KOPT-K1 (cell line): ENCODE measurements around the gene GLCCI1.

ENCODE experiments used
- H3K27ac ChIP-seq: fragments of 200-600 bp; sonication (generic); 2 replicates; pipeline ENCODE4 v1.5.1; 2016; ENCODE audit warnings: antibody characterized with exemption, mild to moderate bottlenecking, low read depth, low read length; ENCODE audit not compliant: poor library complexity, severe bottlenecking
- H3K36me3 ChIP-seq: fragments of 200-600 bp; sonication (generic); 2 replicates; pipeline ENCODE4 v1.5.1; 2017; ENCODE audit warnings: antibody characterized with exemption, mild to moderate bottlenecking, low read length, moderate library complexity; ENCODE audit not compliant: insufficient read depth
- H3K9me3 ChIP-seq: fragments of 200-600 bp; sonication (generic); 2 replicates; pipeline ENCODE4 v1.5.1; 2017; ENCODE audit warnings: antibody characterized with exemption, low read length, mild to moderate bottlenecking; ENCODE audit not compliant: insufficient read depth, poor library complexity, severe bottlenecking

The GLCCI1 gene

GRCh38 chr7:7968544-7969305 lies at the start of gene GLCCI1:
GLCCI1 (plus strand) TSS chr7:7968796; CDS start chr7:7969351, 555 bp downstream.
- no peaks in the 10 kb centered on the region for H3K36me3 ChIP-seq
- peak within 1 kb of the TSS; percentile 86 for H3K27ac ChIP-seq
- H3K9me3 ChIP-seq, result no peaks in the 10 kb centered on the region

- Histone ChIP-seq H3K9me3 (no peaks in the 10 kb centered on the region), H3K27ac (no peak overlapping the region), H3K36me3 (no peaks in the 10 kb centered on the region)
These were observed 49.1 kb upstream of the GLCCI1 start for GRCh38 chr7:7919449-7919945.

- H3K36me3 ChIP-seq, result no peaks in the 10 kb centered on the region
- H3K9me3 ChIP-seq, result no peaks in the 10 kb centered on the region
- H3K27ac ChIP-seq, result no peak overlapping the region
These were observed 48.5 kb upstream of the GLCCI1 start for GRCh38 chr7:7920056-7920455.

- peak overlapping the region; percentile 28 for H3K27ac ChIP-seq
- H3K9me3 ChIP-seq, result no peaks in the 10 kb centered on the region
- H3K36me3 ChIP-seq, result no peaks in the 10 kb centered on the region
These were observed 48.1 kb upstream of the GLCCI1 start for GRCh38 chr7:7920481-7920880.

- no peaks in the 10 kb centered on the region for H3K36me3 ChIP-seq
- H3K27ac ChIP-seq, result no peak overlapping the region
These were observed 46.8 kb upstream of the GLCCI1 start for GRCh38 chr7:7921830-7922229.

GRCh38 chr7:7922684-7923385 lies 45.8 kb upstream of the GLCCI1 start:
- no peaks in the 10 kb centered on the region for H3K36me3 ChIP-seq
- no peak overlapping the region for H3K27ac ChIP-seq
- H3K9me3 ChIP-seq, result no peaks in the 10 kb centered on the region

More at GRCh38 chr7:7921830-7922229, 46.8 kb upstream of the GLCCI1 start:
- no peaks in the 10 kb centered on the region for H3K9me3 ChIP-seq

GRCh38 chr7:7923818-7924217 lies 44.8 kb upstream of the GLCCI1 start:
- peak overlapping the region; percentile 40 for H3K27ac ChIP-seq

GRCh38 chr7:7924303-7924702 lies 44.3 kb upstream of the GLCCI1 start:
- H3K27ac ChIP-seq, result peak overlapping the region; percentile 40

More at GRCh38 chr7:7923818-7924217, 44.8 kb upstream of the GLCCI1 start:
- no peaks in the 10 kb centered on the region for H3K36me3 ChIP-seq
- H3K9me3 ChIP-seq, result no peaks in the 10 kb centered on the region

GRCh38 chr7:7931626-7932025 lies 37.0 kb upstream of the GLCCI1 start:
- Histone ChIP-seq H3K36me3 (no peaks in the 10 kb centered on the region), H3K27ac (no peak overlapping the region), H3K9me3 (no peaks in the 10 kb centered on the region)

More at GRCh38 chr7:7924303-7924702, 44.3 kb upstream of the GLCCI1 start:
- Histone ChIP-seq H3K36me3 (no peaks in the 10 kb centered on the region), H3K9me3 (no peaks in the 10 kb centered on the region)

- H3K9me3 ChIP-seq, result no peaks in the 10 kb centered on the region
- no peaks in the 10 kb centered on the region for H3K36me3 ChIP-seq
- H3K27ac ChIP-seq, result no peak overlapping the region
These were observed 36.0 kb upstream of the GLCCI1 start for GRCh38 chr7:7932553-7932952.

- Histone ChIP-seq H3K9me3 (no peaks in the 10 kb centered on the region), H3K27ac (no peak overlapping the region), H3K36me3 (no peaks in the 10 kb centered on the region)
These were observed 34.6 kb upstream of the GLCCI1 start for GRCh38 chr7:7933915-7934526.

GRCh38 chr7:7934945-7935344 lies 33.7 kb upstream of the GLCCI1 start:
- Histone ChIP-seq H3K27ac (no peak overlapping the region), H3K36me3 (no peaks in the 10 kb centered on the region), H3K9me3 (no peaks in the 10 kb centered on the region)

- H3K27ac ChIP-seq, result no peak overlapping the region
- H3K36me3 ChIP-seq, result no peaks in the 10 kb centered on the region
- H3K9me3 ChIP-seq, result no peaks in the 10 kb centered on the region
These were observed 30.1 kb upstream of the GLCCI1 start for GRCh38 chr7:7938471-7938870.

- Histone ChIP-seq H3K36me3 (no peaks in the 10 kb centered on the region), H3K9me3 (no peaks in the 10 kb centered on the region), H3K27ac (peak overlapping the region; percentile 62)
These were observed 24.6 kb upstream of the GLCCI1 start for GRCh38 chr7:7943951-7944350.

- peak overlapping the region; percentile 62 for H3K27ac ChIP-seq
These were observed 23.8 kb upstream of the GLCCI1 start for GRCh38 chr7:7944619-7945282.

More at GRCh38 chr7:7944619-7945282, 23.8 kb upstream of the GLCCI1 start:
- Histone ChIP-seq H3K9me3 (no peaks in the 10 kb centered on the region), H3K36me3 (no peaks in the 10 kb centered on the region)
